Muscle of leg (tissue), 16 donors: Measurements from ENCODE around the gene AKR7A3. TPM values are rescaled to one million over a fixed set of nuclear protein-coding genes. Genes with fewer than 3 reads are reported as not detected.
"Not testable (repeated sequence)": the region's sequence is repeated elsewhere in the genome, so short reads cannot be mapped to it uniquely, and the experiment has no call there.

Source experiments
- DNase-seq: peaks from one replicate; pipeline ENCODE4 v3.0.0; 2013
- H3K27ac ChIP-seq: one replicate; pipeline ENCODE4 v1.5.1; 2013; ENCODE audit warnings: mild to moderate bottlenecking, low read length, control low read depth
- H3K27me3 ChIP-seq: one replicate; pipeline ENCODE4 v1.6.1; 2013; ENCODE audit warnings: low read length; ENCODE audit not compliant: control insufficient read depth, insufficient read depth
- H3K36me3 ChIP-seq: one replicate; pipeline ENCODE4 v1.6.1; 2013; ENCODE audit warnings: low read length; ENCODE audit not compliant: control insufficient read depth, insufficient read depth
- H3K4me1 ChIP-seq: one replicate; pipeline ENCODE4 v1.6.1; 2013; ENCODE audit warnings: low read length; ENCODE audit not compliant: control insufficient read depth, insufficient read depth
- H3K4me3 ChIP-seq: one replicate; pipeline ENCODE4 v1.5.1; 2013; ENCODE audit warnings: low read length, control low read depth
- H3K9me3 ChIP-seq: replicated peaks from 2 replicates; pipeline ENCODE4 v1.6.1; 2013; ENCODE audit warnings: low read depth, low read length; ENCODE audit not compliant: control insufficient read depth
- WGBS: methylation state at CpG from one replicate; pipeline ENCODE4 v1.1.5; 2013; ENCODE audit warnings: missing lambda C conversion rate; ENCODE audit not compliant: insufficient coverage; 5-methylcytosine and 5-hydroxymethylcytosine counted together
- long read RNA-seq, 11 donors: transcript quantifications; one replicate each; lab custom pipeline, GENCODE V29; 2026
- polyA plus RNA-seq, 8 donors: library from polyadenylated mRNA; unstranded; fragments of 120-200 nt; gene quantifications; one replicate each; pipeline versions ENCODE4 v1.2.1 to v1.2.3, GENCODE V29; 2013; ENCODE audit warnings: inconsistent platforms in 1 of 8, low replicate concordance in 1 of 8; ENCODE audit not compliant: insufficient read length in 8 of 8, insufficient read depth in 1 of 8
- total RNA-seq: library from RNA; stranded (reverse); fragments of 120-200 nt; gene quantifications from one replicate; pipeline ENCODE4 v1.2.4, GENCODE V29; 2013

AKR7A3 gene
- total RNA-seq (1.3 TPM), polyA plus RNA-seq (1 to 10 TPM in 2 of 8 donors, under 1 TPM in 6; 0.42 to 1.4 (median 0.84) TPM)
- long read RNA-seq, donor 1, result 0 reads
- long read RNA-seq, donor 2, result 0 reads
- long read RNA-seq, donor 3, result 0 reads
- long read RNA-seq, donor 4, result 0 reads
- long read RNA-seq, donor 5, result 0 reads
- long read RNA-seq, donor 6, partial matches to known transcripts, result 0 of 1 reads
- long read RNA-seq, donor 6, other reads (novel, unspliced or antisense), result 0 of 1 reads
- long read RNA-seq, donor 7, result 0 reads
- long read RNA-seq, donor 8, result 0 reads
- long read RNA-seq, donor 9, result 0 reads
- long read RNA-seq, donor 10, result 0 reads
- long read RNA-seq, donor 11, result 0 reads

- not testable (repeated sequence) for H3K27ac ChIP-seq, H3K36me3 ChIP-seq, H3K9me3 ChIP-seq, H3K27me3 ChIP-seq, H3K4me1 ChIP-seq
- DNase-seq, result peak; percentile 33
- 10% methylated on average over 55 of the region's 82 CpGs for WGBS
- peak within 1 kb of the TSS; percentile 43 for H3K4me3 ChIP-seq
Measured at GRCh38 chr1:19288324-19289241, at the start of gene AKR7A3. TSS of gene AKR7A3 (minus strand) at chr1:19288770. CDS start at chr1:19288709, 61 bp downstream.

GRCh38 chr1:19338323-19338762 is 49.8 kb upstream of the AKR7A3 start:
- H3K4me1 ChIP-seq, result peaks cover 18% of the 10 kb centered on the region
- no peak overlapping the region for H3K27ac ChIP-seq
- no peak overlapping the region for H3K4me3 ChIP-seq
- WGBS, result 32% methylated on average over 15 of the region's 27 CpGs
- H3K9me3 ChIP-seq, result no peaks in the 10 kb centered on the region
- no peak for DNase-seq
- no peaks in the 10 kb centered on the region for H3K27me3 ChIP-seq
- H3K36me3 ChIP-seq, result peaks cover 43% of the 10 kb centered on the region

GRCh38 chr1:19337289-19337688 is 48.7 kb upstream of the AKR7A3 start:
- no peak overlapping the region for H3K4me3 ChIP-seq
- peaks cover 38% of the 10 kb centered on the region for H3K36me3 ChIP-seq
- no peak overlapping the region for H3K27ac ChIP-seq
- H3K9me3 ChIP-seq, result no peaks in the 10 kb centered on the region
- H3K4me1 ChIP-seq, result peaks cover 13% of the 10 kb centered on the region
- no peaks in the 10 kb centered on the region for H3K27me3 ChIP-seq
- WGBS, result 53% methylated on average over 2 of the region's 4 CpGs
- no peak for DNase-seq

GRCh38 chr1:19336543-19336942 is 48.0 kb upstream of the AKR7A3 start:
- H3K36me3 ChIP-seq, result peaks cover 35% of the 10 kb centered on the region
- DNase-seq, result no peak
- H3K9me3 ChIP-seq, result no peaks in the 10 kb centered on the region
- no peaks in the 10 kb centered on the region for H3K27me3 ChIP-seq
- H3K4me1 ChIP-seq, result peaks cover 6% of the 10 kb centered on the region
- H3K4me3 ChIP-seq, result no peak overlapping the region
- H3K27ac ChIP-seq, result no peak overlapping the region
- WGBS, result 68% methylated on average over 7 of the region's 7 CpGs

- H3K4me1 ChIP-seq, result no peaks in the 10 kb centered on the region
- H3K27ac ChIP-seq, result no peak overlapping the region
- H3K36me3 ChIP-seq, result peaks cover 29% of the 10 kb centered on the region
- H3K27me3 ChIP-seq, result no peaks in the 10 kb centered on the region
- 85% methylated on average over 5 of the region's 9 CpGs for WGBS
- no peak for DNase-seq
- H3K9me3 ChIP-seq, result no peaks in the 10 kb centered on the region
- no peak overlapping the region for H3K4me3 ChIP-seq
Measured at GRCh38 chr1:19333587-19334354, 45.2 kb upstream of the AKR7A3 start.

GRCh38 chr1:19332832-19333231 is 44.3 kb upstream of the AKR7A3 start:
- DNase-seq, result no peak
- H3K9me3 ChIP-seq, result no peaks in the 10 kb centered on the region
- no peaks in the 10 kb centered on the region for H3K4me1 ChIP-seq
- H3K4me3 ChIP-seq, result no peak overlapping the region
- H3K36me3 ChIP-seq, result peaks cover 31% of the 10 kb centered on the region
- 88% methylated on average over 8 of the region's 12 CpGs for WGBS
- no peak overlapping the region for H3K27ac ChIP-seq
- H3K27me3 ChIP-seq, result no peaks in the 10 kb centered on the region

- 83% methylated on average over 9 of the region's 13 CpGs for WGBS
- Histone ChIP-seq H3K9me3 (no peaks in the 10 kb centered on the region), H3K4me3 (no peak overlapping the region), H3K27me3 (no peaks in the 10 kb centered on the region), H3K4me1 (no peaks in the 10 kb centered on the region), H3K27ac (no peak overlapping the region), H3K36me3 (peaks cover 44% of the 10 kb centered on the region)
- no peak for DNase-seq
Measured at GRCh38 chr1:19331262-19331878, 42.8 kb upstream of the AKR7A3 start.

- no peak for DNase-seq
- Histone ChIP-seq H3K27ac (no peak overlapping the region), H3K9me3 (no peaks in the 10 kb centered on the region), H3K4me1 (no peaks in the 10 kb centered on the region), H3K36me3 (peaks cover 52% of the 10 kb centered on the region), H3K4me3 (no peak overlapping the region), H3K27me3 (no peaks in the 10 kb centered on the region)
- WGBS, result 69% methylated on average over 3 of the region's 14 CpGs
Measured at GRCh38 chr1:19330449-19331135, 42.0 kb upstream of the AKR7A3 start.

GRCh38 chr1:19329611-19330010 is 41.0 kb upstream of the AKR7A3 start:
- Histone ChIP-seq H3K9me3 (no peaks in the 10 kb centered on the region), H3K36me3 (peaks cover 61% of the 10 kb centered on the region), H3K27ac (no peak overlapping the region), H3K4me3 (no peak overlapping the region), H3K27me3 (no peaks in the 10 kb centered on the region), H3K4me1 (no peaks in the 10 kb centered on the region)
- 95% methylated on average over 5 of the region's 5 CpGs for WGBS
- no peak for DNase-seq
